Activated B cell treated with CpG ODN at 0.5 μM for 24 hours (primary cell): ENCODE measurements around the gene DOP1A. TPM values are rescaled to one million over a fixed set of nuclear protein-coding genes. Genes with fewer than 3 reads are reported as not detected.

Experiments
- ATAC-seq: fragments of 200-7000 bp; cut with Tn5 transposase; one replicate; pipeline ENCODE4 v1.10.0; 2021; ENCODE audit warnings: low read depth, mild to moderate bottlenecking, moderate library complexity
- CTCF ChIA-PET: fragments of 350-600 bp; sonication (Branson Sonifier 250); formaldehyde crosslinking; loops from one replicate; lab custom pipeline; 2021; ENCODE audit warnings: antibody characterized with exemption; lab: Charles Lee
- POLR2A ChIA-PET: fragments of 350-600 bp; sonication (Branson Sonifier 250); formaldehyde crosslinking; loops from one replicate; lab custom pipeline; 2021; ENCODE audit warnings: antibody characterized with exemption; lab: Charles Lee
- DNase-seq: peaks from one replicate; pipeline ENCODE4 v3.0.0; 2022
- H3K27ac Mint-ChIP-seq: one replicate; pipeline ENCODE4 v1.8.0; 2020; ENCODE audit warnings: mixed read lengths
- H3K27me3 Mint-ChIP-seq: one replicate; pipeline ENCODE4 v1.8.0; 2021; ENCODE audit warnings: mixed read lengths
- H3K36me3 Mint-ChIP-seq: one replicate; pipeline ENCODE4 v1.8.0; 2021; ENCODE audit warnings: low read depth, mixed read lengths
- H3K4me1 Mint-ChIP-seq: one replicate; pipeline ENCODE4 v1.8.0; 2021; ENCODE audit warnings: mixed read lengths
- H3K4me3 Mint-ChIP-seq: one replicate; pipeline ENCODE4 v1.8.0; 2020; ENCODE audit warnings: mild to moderate bottlenecking, mixed read lengths
- H3K9me3 Mint-ChIP-seq: one replicate; pipeline ENCODE4 v1.8.0; 2020; ENCODE audit warnings: mixed read lengths
- intact Hi-C: fragments of 100-400 bp; cut with micrococcal nuclease; formaldehyde crosslinking; loops from one replicate; pipeline ENCODE4 v1.15.1; 2024
- total RNA-seq: library from RNA; stranded (reverse); gene quantifications from 2 replicates; pipeline ENCODE4 v1.2.3, GENCODE V29; 2022
- TF ChIP-seq, protein P1 (sequence below): fragments of 200-600 bp; IDR thresholded peaks from one replicate; pipeline ENCODE4 v1.8.0; 2022; ENCODE audit warnings: antibody characterized with exemption, mild to moderate bottlenecking

Gene DOP1A
- total RNA-seq, 1 donor from 2014 or later = 30.8 TPM

DNA sequence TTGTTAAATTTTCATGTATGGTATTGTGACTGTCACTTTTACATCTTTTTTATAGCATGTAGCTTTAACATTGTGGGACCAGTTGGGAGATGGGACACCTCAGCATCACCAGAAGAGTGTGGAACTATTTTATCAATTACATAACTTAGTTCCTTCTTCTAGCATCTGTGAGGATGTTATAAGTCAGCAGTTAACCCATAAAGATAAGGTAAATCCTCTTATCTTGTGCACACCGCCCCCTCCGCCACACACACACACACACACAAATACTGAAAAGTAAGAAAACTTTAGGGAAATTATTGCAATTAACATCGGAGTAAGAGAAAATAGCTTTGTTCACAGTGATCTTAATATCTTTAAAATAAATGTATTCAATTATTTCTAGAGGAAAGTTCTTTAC is 64.7 kb downstream of the DOP1A start:
- Mint-ChIP-seq H3K4me1 (no peaks in the 10 kb centered on the region), H3K27me3 (no peaks in the 10 kb centered on the region), H3K27ac (no peak overlapping the region), H3K9me3 (no peaks in the 10 kb centered on the region), H3K36me3 (peaks cover 65% of the 10 kb centered on the region), H3K4me3 (no peak overlapping the region)
- TF ChIP-seq, protein P1, sequence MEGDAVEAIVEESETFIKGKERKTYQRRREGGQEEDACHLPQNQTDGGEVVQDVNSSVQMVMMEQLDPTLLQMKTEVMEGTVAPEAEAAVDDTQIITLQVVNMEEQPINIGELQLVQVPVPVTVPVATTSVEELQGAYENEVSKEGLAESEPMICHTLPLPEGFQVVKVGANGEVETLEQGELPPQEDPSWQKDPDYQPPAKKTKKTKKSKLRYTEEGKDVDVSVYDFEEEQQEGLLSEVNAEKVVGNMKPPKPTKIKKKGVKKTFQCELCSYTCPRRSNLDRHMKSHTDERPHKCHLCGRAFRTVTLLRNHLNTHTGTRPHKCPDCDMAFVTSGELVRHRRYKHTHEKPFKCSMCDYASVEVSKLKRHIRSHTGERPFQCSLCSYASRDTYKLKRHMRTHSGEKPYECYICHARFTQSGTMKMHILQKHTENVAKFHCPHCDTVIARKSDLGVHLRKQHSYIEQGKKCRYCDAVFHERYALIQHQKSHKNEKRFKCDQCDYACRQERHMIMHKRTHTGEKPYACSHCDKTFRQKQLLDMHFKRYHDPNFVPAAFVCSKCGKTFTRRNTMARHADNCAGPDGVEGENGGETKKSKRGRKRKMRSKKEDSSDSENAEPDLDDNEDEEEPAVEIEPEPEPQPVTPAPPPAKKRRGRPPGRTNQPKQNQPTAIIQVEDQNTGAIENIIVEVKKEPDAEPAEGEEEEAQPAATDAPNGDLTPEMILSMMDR = no peak
- ChIA-PET POLR2A (no interaction called here), CTCF (interaction anchor here (2.0 kb wide), 1 partner anchor 65 kb away, joined by 6 read pairs; the partner anchor contains the start of gene DOP1A)
- DNase-seq = no peak
- intact Hi-C loops = no loop called here
- no peak for ATAC-seq

DNA sequence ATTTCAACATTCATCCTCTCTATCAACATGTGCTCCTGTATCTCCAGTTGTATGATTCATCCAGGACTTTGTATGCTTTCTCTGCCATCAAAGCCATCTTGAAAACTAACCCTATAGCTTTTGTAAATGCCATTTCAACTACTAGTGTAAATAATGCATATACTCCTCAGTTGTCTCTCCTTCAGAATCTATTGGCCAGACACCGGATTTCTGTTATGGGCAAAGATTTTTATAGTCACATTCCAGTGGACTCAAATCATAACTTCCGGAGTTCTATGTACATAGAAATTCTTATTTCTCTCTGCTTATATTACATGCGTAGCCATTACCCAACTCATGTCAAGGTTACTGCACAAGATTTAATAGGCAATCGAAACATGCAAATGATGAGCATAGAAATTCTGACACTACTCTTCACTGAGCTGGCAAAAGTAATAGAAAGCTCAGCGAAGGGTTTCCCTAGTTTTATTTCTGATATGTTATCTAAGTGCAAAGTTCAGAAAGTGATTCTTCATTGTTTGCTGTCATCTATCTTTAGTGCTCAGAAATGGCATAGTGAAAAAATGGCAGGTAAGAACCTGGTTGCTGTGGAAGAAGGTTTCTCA is 70.7 kb downstream of the DOP1A start:
- POLR2A ChIA-PET = no interaction called here

DNA sequence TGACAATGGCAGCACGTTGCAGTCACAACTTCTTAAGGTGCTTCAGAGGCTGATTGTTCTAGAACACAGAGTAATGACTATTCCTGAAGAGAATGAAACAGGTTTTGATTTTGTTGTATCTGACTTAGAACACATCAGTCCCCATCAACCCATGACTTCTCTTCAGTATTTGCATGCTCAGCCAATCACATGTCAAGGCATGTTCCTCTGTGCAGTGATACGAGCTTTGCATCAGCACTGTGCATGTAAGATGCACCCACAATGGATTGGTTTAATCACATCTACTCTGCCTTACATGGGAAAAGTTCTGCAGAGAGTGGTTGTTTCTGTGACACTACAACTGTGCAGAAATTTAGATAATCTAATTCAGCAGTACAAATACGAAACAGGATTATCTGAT is 71.3 kb downstream of the DOP1A start:
- Mint-ChIP-seq H3K4me3 (no peak overlapping the region), H3K27me3 (no peaks in the 10 kb centered on the region), H3K36me3 (peaks cover 54% of the 10 kb centered on the region), H3K9me3 (no peaks in the 10 kb centered on the region), H3K4me1 (no peaks in the 10 kb centered on the region), H3K27ac (no peak overlapping the region)
- DNase-seq (no peak), ATAC-seq (no peak)
- TF ChIP-seq, protein P1 = no peak
- intact Hi-C loops = no loop called here
- ChIA-PET POLR2A (no interaction called here), CTCF (no interaction called here)

More for the DNA sequence above, 70.7 kb downstream of the DOP1A start:
- H3K9me3 Mint-ChIP-seq = no peaks in the 10 kb centered on the region
- intact Hi-C loops = no loop called here
- H3K27me3 Mint-ChIP-seq = no peaks in the 10 kb centered on the region
- no peaks in the 10 kb centered on the region for H3K4me1 Mint-ChIP-seq
- TF ChIP-seq, protein P1 = no peak
- no peak overlapping the region for H3K4me3 Mint-ChIP-seq
- peaks cover 49% of the 10 kb centered on the region for H3K36me3 Mint-ChIP-seq
- ATAC-seq (no peak), DNase-seq (no peak)
- CTCF ChIA-PET = no interaction called here
- H3K27ac Mint-ChIP-seq = no peak overlapping the region

DNA sequence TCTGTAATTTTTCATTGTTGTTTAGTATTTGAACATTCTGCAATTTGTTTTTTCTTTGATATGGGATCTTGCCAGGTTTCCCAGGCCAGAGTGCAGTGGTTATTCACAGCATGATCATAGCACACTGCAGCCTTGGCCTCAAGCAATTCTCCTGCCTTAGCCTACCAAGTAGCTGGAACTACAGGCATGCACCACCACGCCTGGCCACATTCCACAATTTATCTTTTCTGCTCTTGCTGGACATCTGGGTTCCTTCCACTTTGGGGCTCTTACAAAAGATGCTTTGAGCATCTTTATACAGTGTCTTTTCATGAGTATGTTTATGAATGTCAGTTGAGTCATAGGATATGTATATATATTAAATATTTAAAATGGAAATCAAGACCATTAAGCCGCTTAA is 83.6 kb downstream of the DOP1A start:
- intact Hi-C loops = no loop called here
- H3K4me1 Mint-ChIP-seq = no peaks in the 10 kb centered on the region
- TF ChIP-seq, protein P1 = no peak
- H3K27ac Mint-ChIP-seq = no peak overlapping the region
- no peak overlapping the region for H3K4me3 Mint-ChIP-seq
- ChIA-PET CTCF (no interaction called here), POLR2A (no interaction called here)
- ATAC-seq (no peak), DNase-seq (no peak)
- H3K9me3 Mint-ChIP-seq = no peaks in the 10 kb centered on the region
- no peaks in the 10 kb centered on the region for H3K27me3 Mint-ChIP-seq
- H3K36me3 Mint-ChIP-seq = peaks cover 65% of the 10 kb centered on the region

DNA sequence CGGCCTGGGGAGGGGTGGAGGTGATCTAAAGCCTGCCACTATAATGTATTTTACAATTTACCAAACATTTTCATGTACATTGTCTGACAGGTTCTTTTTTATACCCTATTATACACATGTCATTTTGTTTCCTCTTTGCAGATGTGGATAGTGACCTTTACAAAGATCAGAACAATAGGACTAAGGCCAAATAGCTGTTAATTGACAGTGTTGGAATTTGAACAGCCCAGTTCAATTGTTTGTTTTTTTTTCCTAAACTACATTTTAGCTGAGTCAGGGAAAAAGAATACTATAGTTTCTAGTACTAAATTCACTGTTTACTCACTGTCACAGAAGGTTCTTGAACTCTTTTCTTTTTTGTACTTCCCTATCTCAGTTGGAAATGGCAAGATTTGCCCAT is 85.4 kb downstream of the DOP1A start:
- intact Hi-C loops = no loop called here
- POLR2A ChIA-PET = no interaction called here

More for the DNA sequence above, 85.4 kb downstream of the DOP1A start:
- Mint-ChIP-seq H3K9me3 (no peaks in the 10 kb centered on the region), H3K36me3 (peaks cover 73% of the 10 kb centered on the region), H3K27ac (no peak overlapping the region), H3K4me3 (no peak overlapping the region), H3K27me3 (no peaks in the 10 kb centered on the region), H3K4me1 (no peaks in the 10 kb centered on the region)
- no peak for DNase-seq
- CTCF ChIA-PET = no interaction called here
- TF ChIP-seq, protein P1 = no peak
- no peak for ATAC-seq
